Stomach (tissue), 9 donors: Measurements from ENCODE around the gene TEDC1. TPM values are rescaled to one million over a fixed set of nuclear protein-coding genes. Genes with fewer than 3 reads are reported as not detected.

Experiments
- DNase-seq, 2 donors: peaks; one replicate each; pipeline versions ENCODE4 v3.0.0 to v3.0.0-alpha.2; 2013 to 2019
- H3K27ac ChIP-seq, 5 donors: fragments of 200-600 bp in 4 of 5; sonication (generic) in 4 of 5; one replicate each; pipeline ENCODE4 v1.5.1; 2013 to 2019; ENCODE audit warnings: mild to moderate bottlenecking in 1 of 5, moderate library complexity in 1 of 5
- H3K27me3 ChIP-seq, 3 donors: fragments of 200-600 bp; sonication (generic); one replicate each; pipeline ENCODE4 v1.5.1; 2017 to 2019; ENCODE audit warnings: mixed run types in 1 of 3
- H3K36me3 ChIP-seq, 4 donors: fragments of 200-600 bp; sonication (generic); 1 replicate in 3 of 4; 2 replicates in 1 of 4; pipeline ENCODE4 v1.5.1; 2016 to 2019
- H3K4me1 ChIP-seq, 4 donors: fragments of 200-600 bp; sonication (generic); one replicate each; pipeline ENCODE4 v1.5.1; 2016 to 2019
- H3K4me3 ChIP-seq, 4 donors: fragments of 200-600 bp; sonication (generic) in 3 of 4; one replicate each; pipeline ENCODE4 v1.5.1; 2016 to 2019; ENCODE audit warnings: mild to moderate bottlenecking in 1 of 4
- H3K9me3 ChIP-seq, 4 donors: fragments of 200-600 bp; sonication (generic); one replicate each; pipeline ENCODE4 v1.5.1; 2016 to 2019
- EP300 ChIP-seq: sonication (generic); formaldehyde crosslinking; IDR thresholded peaks from one replicate; pipeline ENCODE4 v1.6.1; 2017; ENCODE audit warnings: antibody characterized with exemption
- POLR2A ChIP-seq, 4 donors: fragments of 450-650 bp; IDR thresholded peaks; one replicate each; pipeline ENCODE4 v1.6.1; 2016; ENCODE audit warnings: antibody characterized with exemption in 4 of 4, control low read depth in 2 of 4, mild to moderate bottlenecking in 1 of 4, moderate library complexity in 1 of 4
- POLR2AphosphoS5 ChIP-seq, 3 donors: sonication (generic); formaldehyde crosslinking; IDR thresholded peaks; one replicate each; pipeline ENCODE4 v1.6.1; 2016; ENCODE audit warnings: antibody characterized with exemption in 3 of 3
- WGBS, 5 donors: extraction: QIAGEN DNeasy Blood & Tissue Kit in 3 of 5; methylation state at CpG; one replicate each; pipeline versions ENCODE4 v1.1.5 to v1.1.7; 2013 to 2018; 5-methylcytosine and 5-hydroxymethylcytosine counted together
- intact Hi-C: fragments of 100-400 bp; cut with DNase I; formaldehyde crosslinking; loops from one replicate; pipeline ENCODE4 v1.15.1; 2023; ENCODE audit warnings: low total_unique reads
- polyA plus RNA-seq, 3 donors: library from polyadenylated mRNA; stranded (reverse); fragments of 200-250 nt; gene quantifications; one replicate each; pipeline ENCODE4 v1.2.3, GENCODE V29; 2013
- total RNA-seq, 5 donors: library from RNA; depleted of rRNA; stranded (reverse); fragments of >200 nt; gene quantifications; one replicate each; pipeline versions ENCODE4 v1.1.0 to v1.2.3, GENCODE V29; 2014 to 2016
- TF ChIP-seq, protein P1 (sequence below), 7 experiments: fragments of 450-650 bp in 4 of 7; fragments of 200-600 bp in 3 of 7; sonication (generic) in 3 of 7; IDR thresholded peaks; one replicate each; pipeline ENCODE4 v1.5.1; 2016 to 2019; ENCODE audit warnings: antibody characterized with exemption in 7 of 7, control low read depth in 2 of 7, mild to moderate bottlenecking in 1 of 7
- donor health status: healthy with polysubstance abuse.
- donor health status: Bipolar disorder and iron deficiency.
- donor health status: healthy.

TEDC1 gene
- total and polyA plus RNA-seq, 8 donors = 3.0 to 167 (median 17.9) TPM

DNA sequence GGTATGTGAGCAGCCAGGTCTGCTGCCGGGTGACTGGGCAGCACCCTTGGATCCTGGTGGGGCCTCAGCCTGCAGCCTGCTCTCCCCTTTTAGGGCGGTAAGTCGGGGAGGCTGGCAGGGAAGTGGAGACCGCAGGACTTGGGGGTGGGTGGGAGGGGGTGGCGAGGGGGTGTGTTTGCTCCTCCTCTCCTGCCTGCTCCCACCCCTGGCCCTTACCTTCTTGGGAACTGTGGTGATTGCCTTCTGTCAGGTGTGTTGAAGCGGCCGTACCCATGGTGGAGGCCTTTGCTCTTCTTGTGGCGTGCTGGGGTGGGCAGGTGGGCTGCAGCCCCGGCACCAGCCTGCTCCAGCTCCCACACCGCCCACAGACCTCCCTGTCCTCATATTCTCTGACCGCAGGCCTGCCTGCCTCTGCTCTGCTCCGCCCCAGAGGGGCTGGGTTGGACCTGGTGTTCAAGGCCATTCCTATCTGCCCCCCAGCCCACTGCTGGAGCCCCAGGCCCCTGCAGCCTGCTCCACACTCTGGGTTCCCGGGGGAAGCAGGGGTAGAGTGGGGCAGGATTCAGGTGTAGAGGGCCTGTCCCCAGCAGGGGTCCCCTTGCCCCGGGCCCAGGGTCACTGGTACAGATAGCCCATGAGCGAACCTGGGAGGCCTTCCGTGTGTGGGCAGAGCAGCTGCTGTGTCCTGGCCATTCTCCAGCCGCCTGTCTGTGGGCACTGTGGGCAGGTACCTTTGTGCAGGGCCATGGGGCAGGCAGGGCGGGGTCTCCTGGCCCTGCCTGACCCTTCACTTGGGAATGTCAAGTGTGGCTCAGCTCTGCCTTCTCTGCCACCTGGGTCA is 5.2 kb downstream of the TEDC1 start:
- H3K4me1 ChIP-seq = peaks cover 0 to 17% (median 14%) of the 10 kb centered on the region in 4 donors
- intact Hi-C loops = no loop called here
- 81 to 88% (median 85%) methylated on average over 10 to 18 of the region's 18 CpGs for WGBS, 5 donors
- TF ChIP-seq, protein P1, sequence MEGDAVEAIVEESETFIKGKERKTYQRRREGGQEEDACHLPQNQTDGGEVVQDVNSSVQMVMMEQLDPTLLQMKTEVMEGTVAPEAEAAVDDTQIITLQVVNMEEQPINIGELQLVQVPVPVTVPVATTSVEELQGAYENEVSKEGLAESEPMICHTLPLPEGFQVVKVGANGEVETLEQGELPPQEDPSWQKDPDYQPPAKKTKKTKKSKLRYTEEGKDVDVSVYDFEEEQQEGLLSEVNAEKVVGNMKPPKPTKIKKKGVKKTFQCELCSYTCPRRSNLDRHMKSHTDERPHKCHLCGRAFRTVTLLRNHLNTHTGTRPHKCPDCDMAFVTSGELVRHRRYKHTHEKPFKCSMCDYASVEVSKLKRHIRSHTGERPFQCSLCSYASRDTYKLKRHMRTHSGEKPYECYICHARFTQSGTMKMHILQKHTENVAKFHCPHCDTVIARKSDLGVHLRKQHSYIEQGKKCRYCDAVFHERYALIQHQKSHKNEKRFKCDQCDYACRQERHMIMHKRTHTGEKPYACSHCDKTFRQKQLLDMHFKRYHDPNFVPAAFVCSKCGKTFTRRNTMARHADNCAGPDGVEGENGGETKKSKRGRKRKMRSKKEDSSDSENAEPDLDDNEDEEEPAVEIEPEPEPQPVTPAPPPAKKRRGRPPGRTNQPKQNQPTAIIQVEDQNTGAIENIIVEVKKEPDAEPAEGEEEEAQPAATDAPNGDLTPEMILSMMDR (IDR thresholded peaks at IDR 0.05) = no peak
- TF ChIP-seq POLR2A (IDR thresholded peaks at IDR 0.05) = no peak
- TF ChIP-seq POLR2AphosphoS5 (IDR thresholded peaks at IDR 0.05) = no peak
- no peak for TF ChIP-seq EP300
- H3K9me3 ChIP-seq = no peaks in the 10 kb centered on the region
- peaks cover 0 to 10% (median 0%) of the 10 kb centered on the region in 4 donors for H3K36me3 ChIP-seq
- no peak overlapping the region for H3K27ac ChIP-seq
- H3K27me3 ChIP-seq = no peaks in the 10 kb centered on the region
- no peak for DNase-seq
- H3K4me3 ChIP-seq = no peak overlapping the region

DNA sequence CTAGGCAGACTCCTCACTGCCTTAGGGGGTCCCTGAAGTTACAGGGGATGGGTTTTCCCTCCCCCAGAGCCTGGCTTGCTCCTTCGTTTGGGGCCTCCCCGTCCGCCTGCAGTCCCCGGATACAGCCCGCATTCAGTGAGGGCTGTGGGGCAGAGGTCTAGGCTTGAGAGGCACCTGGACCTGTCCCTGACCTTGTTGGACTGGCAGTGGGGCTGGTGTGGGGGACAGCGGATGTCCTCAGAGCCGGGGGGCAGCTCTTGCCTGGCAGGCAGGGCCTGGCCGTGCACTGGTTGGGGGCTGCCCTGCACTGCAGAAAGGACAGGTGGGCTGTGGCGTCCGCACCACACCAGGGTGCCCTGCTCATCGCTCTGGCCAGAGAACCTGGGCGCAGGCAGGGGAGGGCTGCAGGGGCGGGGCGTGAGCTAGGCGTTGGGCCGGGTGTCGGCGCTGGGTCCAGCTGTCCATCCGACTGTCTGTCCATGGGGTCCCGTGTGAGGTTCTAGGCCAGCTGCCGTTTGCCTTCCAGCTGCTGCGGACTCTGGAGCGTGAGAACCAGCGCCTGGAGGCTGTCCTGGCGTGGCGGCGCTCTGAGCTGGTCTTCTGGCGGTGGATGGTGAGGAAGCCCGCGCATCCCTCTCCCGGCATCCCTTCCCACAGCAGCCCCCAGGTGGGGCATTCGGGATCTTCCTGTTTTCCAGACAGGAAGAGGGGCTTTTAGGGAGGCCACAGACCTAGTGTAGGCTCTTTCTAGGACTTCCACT is 6.0 kb downstream of the TEDC1 start:
- peaks cover 0 to 9% (median 6%) of the 10 kb centered on the region in 4 donors for H3K4me1 ChIP-seq
- no peak for DNase-seq
- 90 to 96% (median 95%) methylated on average over 16 to 32 of the region's 32 CpGs for WGBS, 5 donors
- H3K36me3 ChIP-seq = peaks cover 0 to 10% (median 0%) of the 10 kb centered on the region in 4 donors
- no peak overlapping the region for H3K4me3 ChIP-seq
- H3K27me3 ChIP-seq = no peaks in the 10 kb centered on the region
- H3K27ac ChIP-seq = no peak overlapping the region
- no peak for TF ChIP-seq POLR2A (IDR thresholded peaks at IDR 0.05)
- TF ChIP-seq, protein P1 (IDR thresholded peaks at IDR 0.05) = no peak
- TF ChIP-seq EP300 = no peak
- no peak for TF ChIP-seq POLR2AphosphoS5 (IDR thresholded peaks at IDR 0.05)
- intact Hi-C loops = no loop called here
- no peaks in the 10 kb centered on the region for H3K9me3 ChIP-seq

DNA sequence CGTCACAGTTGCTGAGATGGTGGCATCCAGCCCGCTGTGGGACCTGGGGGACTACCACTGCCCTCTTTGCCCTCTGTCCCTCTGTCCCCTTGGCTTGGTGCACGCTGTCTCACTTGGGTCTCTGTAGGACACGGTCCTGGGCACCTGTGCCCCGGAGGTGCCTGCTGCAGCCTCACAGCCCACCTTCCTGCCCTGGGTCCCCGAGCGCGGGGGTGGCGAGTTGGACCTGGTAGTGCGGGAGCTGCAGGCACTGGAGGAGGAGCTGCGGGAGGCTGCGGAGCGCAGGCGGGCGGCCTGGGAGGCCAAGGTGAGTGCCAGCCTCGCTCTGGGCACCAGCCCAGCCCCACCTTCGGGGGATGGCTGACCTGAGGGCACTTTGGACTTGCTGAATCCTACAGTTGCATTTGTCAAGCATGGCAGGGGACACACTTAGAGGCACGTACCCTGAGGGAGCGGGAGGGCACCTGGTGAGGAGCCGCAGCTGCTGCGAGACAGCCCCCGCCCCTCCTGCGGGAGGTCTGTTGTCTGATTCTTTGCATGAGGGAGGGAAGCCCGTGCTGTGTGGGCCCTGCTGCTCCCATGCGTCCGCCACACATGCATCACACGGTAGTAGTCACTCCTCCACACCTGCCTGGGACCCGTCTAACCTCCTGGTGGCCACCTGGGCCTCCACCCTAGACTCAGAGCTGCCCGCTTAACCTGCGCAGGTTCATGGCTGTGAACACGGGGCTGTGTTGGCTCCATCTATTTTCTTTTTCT is 6.8 kb downstream of the TEDC1 start:
- intact Hi-C loops = no loop called here
- no peak for DNase-seq
- H3K27ac ChIP-seq = no peak overlapping the region
- TF ChIP-seq POLR2A (IDR thresholded peaks at IDR 0.05) (no peak), EP300 (no peak), POLR2AphosphoS5 (IDR thresholded peaks at IDR 0.05) (no peak)
- TF ChIP-seq, protein P1 (IDR thresholded peaks at IDR 0.05) = no peak
- H3K36me3 ChIP-seq = peaks cover 0 to 10% (median 0%) of the 10 kb centered on the region in 4 donors
- 90 to 94% (median 92%) methylated on average over 28 to 31 of the region's 31 CpGs for WGBS, 5 donors
- no peak overlapping the region for H3K4me3 ChIP-seq
- peaks cover 0 to 6% (median 2%) of the 10 kb centered on the region in 4 donors for H3K4me1 ChIP-seq
- no peaks in the 10 kb centered on the region for H3K27me3 ChIP-seq
- H3K9me3 ChIP-seq = no peaks in the 10 kb centered on the region
